ENCODE measurements around the gene MCL1.

MCL1 gene

GRCh38 chr1:150555971-150556865 lies 23.2 kb downstream of the MCL1 start:
- peak; percentile 50 for DNase-seq

GRCh38 chr1:150555198-150555970 lies 24.0 kb downstream of the MCL1 start:
- DNase-seq: peak; percentile 32

- no peak for DNase-seq
Measured at GRCh38 chr1:150554086-150554452, 25.3 kb downstream of the MCL1 start.

GRCh38 chr1:150553392-150554085 lies 25.9 kb downstream of the MCL1 start:
- DNase-seq: peak; percentile 50

- DNase-seq: peak; percentile 47
Measured at GRCh38 chr1:150552911-150553289, 26.5 kb downstream of the MCL1 start.

GRCh38 chr1:150552128-150552910 lies 27.1 kb downstream of the MCL1 start:
- peak; percentile 95 for DNase-seq

GRCh38 chr1:150551784-150552127 lies 27.7 kb downstream of the MCL1 start:
- no peak for DNase-seq

- DNase-seq: peak; percentile 48
Measured at GRCh38 chr1:150551051-150551783, 28.2 kb downstream of the MCL1 start.

- DNase-seq: peak; percentile 95
Measured at GRCh38 chr1:150550222-150551050, 29.0 kb downstream of the MCL1 start.

- peak; percentile 81 for DNase-seq
Measured at GRCh38 chr1:150549496-150550221, 29.8 kb downstream of the MCL1 start.

- DNase-seq: peak; percentile 90
Measured at GRCh38 chr1:150548632-150549495, 30.5 kb downstream of the MCL1 start, which contains the start of gene ADAMTSL4. Gene ADAMTSL4 (plus strand): TSS chr1:150549408. CDS start chr1:150552289, 2,881 bp downstream.

- DNase-seq: no peak
Measured at GRCh38 chr1:150548324-150548631, 31.1 kb downstream of the MCL1 start.

- DNase-seq: no peak
Measured at GRCh38 chr1:150546294-150546937, 33.0 kb downstream of the MCL1 start.

- no peak for DNase-seq
Measured at GRCh38 chr1:150545486-150546032, 33.9 kb downstream of the MCL1 start.

- DNase-seq: no peak
Measured at GRCh38 chr1:150544204-150544603, 35.2 kb downstream of the MCL1 start.

GRCh38 chr1:150543500-150544143 lies 35.8 kb downstream of the MCL1 start:
- DNase-seq: no peak

GRCh38 chr1:150537732-150538684 lies 41.4 kb downstream of the MCL1 start:
- DNase-seq: peak; percentile 92
